Gastrocnemius medialis (tissue), 4 donors: Measurements from ENCODE around the gene FBXL7.

ENCODE experiments used
- CTCF ChIP-seq, 5 experiments: fragments of 450-650 bp in 3 of 5; fragments of 200-600 bp in 2 of 5; sonication (generic) in 2 of 5; IDR thresholded peaks in 4 of 5; conservative IDR thresholded peaks in 1 of 5; 1 replicate in 4 of 5; 2 replicates in 1 of 5; pipeline ENCODE4 v1.5.1; 2016 to 2019; ENCODE audit warnings: antibody characterized with exemption in 5 of 5, mild to moderate bottlenecking in 3 of 5, moderate library complexity in 3 of 5
- POLR2A ChIP-seq, 2 donors: fragments of 450-650 bp; IDR thresholded peaks; one replicate each; pipeline ENCODE4 v1.6.1; 2017; ENCODE audit warnings: antibody characterized with exemption in 2 of 2, mild to moderate bottlenecking in 2 of 2, moderate library complexity in 2 of 2

GRCh38 chr5:15753752-15754151, 253.8 kb downstream of the FBXL7 start:
- no peak for TF ChIP-seq CTCF (IDR thresholded peaks at IDR 0.05 in 4 of 5, conservative IDR thresholded peaks at IDR 0.05 in 1 of 5)
- no peak for TF ChIP-seq POLR2A (IDR thresholded peaks at IDR 0.05)
